ENCODE results near the gene UMODL1.

Gene UMODL1

DNA sequence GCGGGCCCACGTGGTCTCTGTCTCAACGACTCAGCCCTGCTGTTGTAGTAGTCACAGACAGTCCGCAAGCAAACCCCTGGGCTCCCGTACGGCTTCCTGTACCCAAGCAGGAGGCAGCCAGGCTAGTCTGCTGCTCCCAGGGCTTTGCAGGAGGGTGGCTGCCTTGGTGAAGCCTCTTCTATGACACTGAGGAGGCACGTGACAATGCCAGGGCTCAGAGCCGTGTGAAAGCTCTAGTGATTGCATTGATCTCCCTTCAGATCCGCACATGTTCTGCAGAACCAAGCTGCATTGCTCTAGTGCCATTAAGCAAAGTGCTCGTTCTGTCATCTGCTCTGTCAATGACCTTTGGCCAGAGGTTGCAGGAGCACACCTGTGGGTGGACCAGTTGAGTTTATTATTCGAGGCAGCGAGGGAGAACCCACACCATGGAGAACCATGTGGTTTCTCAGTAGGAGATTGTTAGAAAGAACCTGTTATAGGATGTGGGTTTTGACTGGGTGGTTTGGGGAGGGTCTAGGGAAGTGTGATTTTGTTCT is 18.0 kb downstream of the UMODL1 start:
- no peak for TF ChIP-seq CTCF (IDR thresholded peaks at IDR 0.05)
- H3K27me3 ChIP-seq (ENCODE audit: control insufficient read depth, insufficient read depth, low read length): no peaks in the 10 kb centered on the region
- H2AFZ ChIP-seq: no peak overlapping the region
- H3K79me2 ChIP-seq: no peaks in the 10 kb centered on the region
- no peak overlapping the region for H3K9ac ChIP-seq
- H3K9me3 ChIP-seq (ENCODE audit: control insufficient read depth, low read length): no peaks in the 10 kb centered on the region
- H3K4me1 ChIP-seq: no peaks in the 10 kb centered on the region
- H3K36me3 ChIP-seq (ENCODE audit: control insufficient read depth, insufficient read depth, low read length): no peaks in the 10 kb centered on the region
- no peak overlapping the region for H3K4me3 ChIP-seq (ENCODE audit: low read depth, low read length)
- H3K4me2 ChIP-seq (ENCODE audit: low read length): no peak overlapping the region
- H3K27ac ChIP-seq: no peak overlapping the region

DNA sequence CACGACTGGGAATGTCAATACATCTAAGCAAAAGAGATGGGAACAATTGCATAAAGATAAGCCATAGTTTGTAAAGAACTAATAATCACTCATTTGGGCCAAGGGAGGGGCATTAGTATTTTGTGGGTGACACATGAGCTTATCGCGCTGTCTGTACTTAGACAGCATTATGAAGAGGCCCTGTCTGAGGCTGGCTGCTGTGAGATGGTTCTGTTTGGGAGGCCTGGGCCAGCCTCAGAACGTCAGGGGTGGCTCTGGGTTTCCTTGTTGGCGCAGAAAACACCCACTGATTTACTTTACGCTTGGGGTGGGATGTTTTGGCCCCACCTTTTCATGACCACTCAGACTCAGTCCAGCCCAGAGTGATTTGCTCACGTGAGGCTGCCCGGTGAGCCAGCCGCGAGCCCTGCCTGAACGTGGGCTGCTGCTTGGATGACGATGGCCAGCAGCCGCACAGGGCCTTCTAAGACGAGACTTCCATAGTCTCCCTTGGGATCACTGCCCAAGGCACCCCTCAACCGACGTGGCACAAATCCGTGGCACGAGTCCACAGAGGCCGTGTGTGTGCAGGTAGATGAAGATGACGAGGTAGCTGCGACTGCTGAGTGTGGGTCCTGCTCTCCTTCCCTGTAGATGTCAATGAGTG is 18.7 kb downstream of the UMODL1 start:
- H3K4me3 ChIP-seq (ENCODE audit: low read depth, low read length): no peak overlapping the region
- no peaks in the 10 kb centered on the region for H3K79me2 ChIP-seq
- no peaks in the 10 kb centered on the region for H3K27me3 ChIP-seq (ENCODE audit: control insufficient read depth, insufficient read depth, low read length)
- H2AFZ ChIP-seq: no peak overlapping the region
- no peak overlapping the region for H3K4me2 ChIP-seq (ENCODE audit: low read length)
- no peaks in the 10 kb centered on the region for H3K36me3 ChIP-seq (ENCODE audit: control insufficient read depth, insufficient read depth, low read length)
- no peaks in the 10 kb centered on the region for H3K4me1 ChIP-seq
- no peak overlapping the region for H3K9ac ChIP-seq
- no peaks in the 10 kb centered on the region for H3K9me3 ChIP-seq (ENCODE audit: control insufficient read depth, low read length)
- H3K27ac ChIP-seq: no peak overlapping the region
- TF ChIP-seq CTCF (IDR thresholded peaks at IDR 0.05): no peak

GRCh38 chr21:42091899-42092508 is 20.9 kb downstream of the UMODL1 start:
- Histone ChIP-seq H3K9me3 (ENCODE audit: control insufficient read depth, low read length) (no peaks in the 10 kb centered on the region), H3K9ac (no peak overlapping the region), H3K4me1 (no peaks in the 10 kb centered on the region), H3K79me2 (no peaks in the 10 kb centered on the region), H3K27me3 (ENCODE audit: control insufficient read depth, insufficient read depth, low read length) (no peaks in the 10 kb centered on the region), H3K4me3 (ENCODE audit: low read depth, low read length) (no peak overlapping the region), H3K4me2 (ENCODE audit: low read length) (peak overlapping the region; percentile 15), H2AFZ (no peak overlapping the region), H3K36me3 (ENCODE audit: control insufficient read depth, insufficient read depth, low read length) (no peaks in the 10 kb centered on the region), H3K27ac (no peak overlapping the region)
- no peak for TF ChIP-seq CTCF (IDR thresholded peaks at IDR 0.05)

DNA sequence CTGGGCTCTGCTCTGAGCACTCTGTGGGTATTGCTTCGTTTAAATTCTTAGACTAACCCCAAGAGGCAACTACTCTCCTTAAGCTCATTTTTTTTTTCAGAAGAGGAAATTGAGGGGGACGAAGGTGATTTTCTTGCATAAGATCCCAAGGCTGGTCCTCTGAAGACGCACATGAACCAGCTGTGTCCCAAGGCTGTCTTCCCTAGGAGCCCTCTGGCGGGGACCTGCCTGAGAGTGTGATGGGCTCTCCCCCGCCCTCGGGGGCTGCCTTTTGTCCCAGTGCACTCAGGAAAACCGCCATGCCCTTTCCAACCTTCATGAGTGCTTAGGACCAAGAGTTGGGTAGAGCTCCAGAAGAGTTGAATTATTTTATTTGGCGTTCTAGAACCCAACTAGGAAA is 21.7 kb downstream of the UMODL1 start:
- no peak overlapping the region for H3K9ac ChIP-seq

More for the DNA sequence above, 21.7 kb downstream of the UMODL1 start:
- no peaks in the 10 kb centered on the region for H3K9me3 ChIP-seq (ENCODE audit: control insufficient read depth, low read length)
- H3K27ac ChIP-seq: no peak overlapping the region
- no peaks in the 10 kb centered on the region for H3K4me1 ChIP-seq
- no peak overlapping the region for H2AFZ ChIP-seq
- H3K79me2 ChIP-seq: no peaks in the 10 kb centered on the region
- no peak overlapping the region for H3K4me3 ChIP-seq (ENCODE audit: low read depth, low read length)
- H3K27me3 ChIP-seq (ENCODE audit: control insufficient read depth, insufficient read depth, low read length): no peaks in the 10 kb centered on the region
- no peak overlapping the region for H3K4me2 ChIP-seq (ENCODE audit: low read length)
- no peaks in the 10 kb centered on the region for H3K36me3 ChIP-seq (ENCODE audit: control insufficient read depth, insufficient read depth, low read length)
- no peak for TF ChIP-seq CTCF (IDR thresholded peaks at IDR 0.05)

Data from parathyroid adenoma (tissue), 2 donors.